Melanocyte of skin (primary cell): ENCODE data around the gene FOXD1. TPM values are rescaled to one million over a fixed set of nuclear protein-coding genes. Genes with fewer than 3 reads are reported as not detected.

Source experiments
- total RNA-seq, 2 donors: library from RNA; depleted of rRNA; stranded (reverse); fragments of >200 nt; gene quantifications; 2 replicates each; pipeline ENCODE4 v1.2.3, GENCODE V29; 2012

FOXD1 gene
- not detected for total RNA-seq

GRCh38 chr5:73448463-73449136 is at the start of gene FOXD1:
FOXD1 (minus strand) TSS chr5:73448777; CDS start chr5:73448362, 415 bp downstream.

Other genes starting within 250 kb of the FOXD1 start
- gene BTF3, start 49.7 kb upstream of the FOXD1 start, total RNA-seq = 100 to 1,000 TPM; 137 to 217 TPM
- 10 to 100 TPM; 15.3 to 17.6 TPM for gene ANKRA2, start 116.9 kb upstream of the FOXD1 start, total RNA-seq
- gene UTP15, start 117.0 kb upstream of the FOXD1 start, total RNA-seq = 10 to 100 TPM; 31.0 to 51.6 TPM
- 1 to 10 TPM; 3.3 to 4.5 TPM for gene ARHGEF28, start 177.4 kb upstream of the FOXD1 start, total RNA-seq